ENCODE data around the gene TCERG1. TPM values are rescaled to one million over a fixed set of nuclear protein-coding genes. Genes with fewer than 3 reads are reported as not detected.

The TCERG1 gene
- total and polyA plus RNA-seq, 3 donors from 2014 or later = 43.0 to 134 (median 122) TPM

- DNase-seq = no peak
- 78 to 88% methylated on average over 12 of the region's 12 CpGs for WGBS, 2 donors
- intact Hi-C loops (cut with DNase I; ENCODE audit: low total_unique reads) = loop anchor here (10.0 kb wide), 1 partner anchor 130 kb away; no protein-coding TSS in a partner anchor
- no peaks in the 10 kb centered on the region for H3K4me1 ChIP-seq
- no peak for TF ChIP-seq POLR2A (IDR thresholded peaks at IDR 0.05)
- no peak for TF ChIP-seq CTCF (IDR thresholded peaks at IDR 0.05)
- no peak overlapping the region for H3K4me3 ChIP-seq
- H3K27ac ChIP-seq = no peak overlapping the region
- H3K27me3 ChIP-seq = no peaks in the 10 kb centered on the region
- no peaks in the 10 kb centered on the region for H3K9me3 ChIP-seq
- H3K36me3 ChIP-seq (ENCODE audit: low read depth, missing control alignments) = no peaks in the 10 kb centered on the region
Observed at GRCh38 chr5:146425023-146425422, 22.1 kb upstream of the TCERG1 start.

- DNase-seq = no peak
- Histone ChIP-seq H3K36me3 (ENCODE audit: low read depth, missing control alignments) (no peaks in the 10 kb centered on the region), H3K27ac (no peak overlapping the region), H3K9me3 (no peaks in the 10 kb centered on the region), H3K27me3 (no peaks in the 10 kb centered on the region), H3K4me3 (no peak overlapping the region), H3K4me1 (no peaks in the 10 kb centered on the region)
- TF ChIP-seq CTCF (IDR thresholded peaks at IDR 0.05) (no peak), POLR2A (IDR thresholded peaks at IDR 0.05) (no peak)
- intact Hi-C loops (cut with DNase I; ENCODE audit: low total_unique reads) = loop anchor here (10.0 kb wide), 1 partner anchor 132 kb away; no protein-coding TSS in a partner anchor
- WGBS, 2 donors = 85 to 86% methylated on average over 5 of the region's 5 CpGs
Observed at GRCh38 chr5:146426305-146426704, 20.8 kb upstream of the TCERG1 start.

GRCh38 chr5:146426853-146427618 lies 20.1 kb upstream of the TCERG1 start:
- WGBS, 2 donors = 30 to 31% methylated on average over 7 of the region's 7 CpGs
- intact Hi-C loops (cut with DNase I; ENCODE audit: low total_unique reads) = loop anchor here (10.0 kb wide), 1 partner anchor 132 kb away; no protein-coding TSS in a partner anchor
- no peaks in the 10 kb centered on the region for H3K9me3 ChIP-seq
- TF ChIP-seq POLR2A (IDR thresholded peaks at IDR 0.05) (no peak), CTCF (IDR thresholded peaks at IDR 0.05) (peak; percentile 30 to 60 (median 56))
- no peaks in the 10 kb centered on the region for H3K36me3 ChIP-seq (ENCODE audit: low read depth, missing control alignments)
- DNase-seq = no peak
- H3K27ac ChIP-seq = no peak overlapping the region
- no peak overlapping the region for H3K4me3 ChIP-seq
- H3K4me1 ChIP-seq = no peaks in the 10 kb centered on the region
- no peaks in the 10 kb centered on the region for H3K27me3 ChIP-seq

- TF ChIP-seq CTCF (IDR thresholded peaks at IDR 0.05) (no peak), POLR2A (IDR thresholded peaks at IDR 0.05) (no peak)
- 49 to 51% methylated on average over 4 of the region's 4 CpGs for WGBS, 2 donors
- intact Hi-C loops (cut with DNase I; ENCODE audit: low total_unique reads) = loop anchor here (10.0 kb wide), 1 partner anchor 133 kb away; no protein-coding TSS in a partner anchor
- DNase-seq = no peak
- no peaks in the 10 kb centered on the region for H3K36me3 ChIP-seq (ENCODE audit: low read depth, missing control alignments)
- H3K4me3 ChIP-seq = no peak overlapping the region
- H3K4me1 ChIP-seq = no peaks in the 10 kb centered on the region
- no peaks in the 10 kb centered on the region for H3K9me3 ChIP-seq
- no peak overlapping the region for H3K27ac ChIP-seq
- H3K27me3 ChIP-seq = no peaks in the 10 kb centered on the region
Observed at GRCh38 chr5:146427619-146427997, 19.5 kb upstream of the TCERG1 start.
